HK-2 (cell line): ENCODE measurements around the gene PDPN.

Experiments
- DNase-seq: peaks from one replicate; pipeline ENCODE4 v3.0.0-alpha.2; 2018; ENCODE audit not compliant: unreplicated experiment

Gene PDPN

DNA sequence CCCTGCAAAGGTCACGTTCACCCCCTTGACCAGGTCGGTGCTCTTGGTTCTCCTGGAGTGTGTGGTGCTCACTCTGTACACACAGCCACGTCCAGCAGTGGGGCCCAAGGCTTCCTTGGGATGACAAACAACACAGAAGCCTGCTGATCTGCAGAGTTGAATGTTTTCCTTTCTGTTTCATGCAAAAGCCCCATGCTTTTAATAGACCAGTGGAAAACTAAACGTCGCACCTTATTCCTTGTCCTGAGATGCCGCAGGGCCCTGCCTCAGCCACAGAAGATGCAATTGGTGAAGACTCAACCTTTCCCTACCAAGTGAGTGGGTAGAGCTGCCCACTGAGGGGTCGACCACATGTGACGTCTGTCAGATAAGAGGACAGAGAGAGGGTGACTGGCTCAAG is 5.8 kb upstream of the PDPN start:
- DNase-seq, result no peak

DNA sequence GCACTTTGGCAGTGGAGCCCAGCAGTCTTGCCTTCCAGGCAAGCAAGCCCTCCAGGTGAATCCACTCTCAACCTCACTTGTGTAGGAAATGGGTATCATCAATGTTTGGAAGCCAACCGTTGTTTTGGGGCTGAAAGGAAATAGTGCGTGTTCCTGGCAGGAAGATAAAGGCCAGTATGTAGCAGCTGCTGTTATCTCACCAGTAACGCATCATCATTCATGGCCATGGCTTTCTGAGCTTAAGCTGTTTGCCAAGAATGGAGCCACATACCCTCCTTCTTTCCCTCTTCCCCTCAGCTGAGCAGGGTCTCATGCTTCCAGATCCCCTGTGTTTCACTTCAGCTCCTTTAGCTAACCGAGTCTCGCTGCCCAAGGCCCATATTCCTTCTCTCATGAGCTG is 2.2 kb upstream of the PDPN start:
- no peak for DNase-seq

DNA sequence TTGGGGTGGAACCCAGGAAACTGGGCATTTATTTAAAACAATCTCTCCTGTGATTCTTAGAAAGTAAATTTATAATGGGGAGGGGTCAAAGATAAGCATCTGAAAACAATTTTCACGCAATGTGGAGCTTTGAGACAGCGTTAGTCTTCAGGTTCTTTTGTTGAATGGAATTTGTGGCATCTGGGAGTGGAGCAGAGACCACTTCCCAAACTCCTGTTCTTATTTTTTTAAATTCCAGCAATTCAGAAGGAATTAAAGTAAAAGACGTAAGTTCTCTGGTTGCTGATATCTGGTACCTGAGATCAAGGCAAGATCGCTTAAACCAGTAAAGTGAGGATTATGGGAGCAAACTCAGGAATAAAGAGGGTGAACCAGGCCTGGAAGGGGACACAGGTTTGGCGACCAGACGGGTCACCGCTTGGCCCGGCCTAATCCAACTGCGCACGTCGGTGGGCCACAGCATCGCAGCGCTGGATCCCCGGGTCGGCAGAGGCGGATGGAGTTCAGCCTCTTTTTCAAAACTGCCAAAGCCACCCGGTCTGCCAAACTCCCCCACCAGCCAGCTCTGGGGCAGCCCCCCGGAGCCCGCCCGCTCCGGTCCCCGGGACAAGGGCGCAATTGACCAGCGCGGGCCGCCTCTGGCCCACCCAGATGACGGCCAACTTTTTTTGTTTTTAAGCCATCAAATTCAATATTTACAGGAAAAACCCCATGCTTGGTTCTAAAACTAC is 754 bp upstream of the PDPN start:
- DNase-seq, result no peak

DNA sequence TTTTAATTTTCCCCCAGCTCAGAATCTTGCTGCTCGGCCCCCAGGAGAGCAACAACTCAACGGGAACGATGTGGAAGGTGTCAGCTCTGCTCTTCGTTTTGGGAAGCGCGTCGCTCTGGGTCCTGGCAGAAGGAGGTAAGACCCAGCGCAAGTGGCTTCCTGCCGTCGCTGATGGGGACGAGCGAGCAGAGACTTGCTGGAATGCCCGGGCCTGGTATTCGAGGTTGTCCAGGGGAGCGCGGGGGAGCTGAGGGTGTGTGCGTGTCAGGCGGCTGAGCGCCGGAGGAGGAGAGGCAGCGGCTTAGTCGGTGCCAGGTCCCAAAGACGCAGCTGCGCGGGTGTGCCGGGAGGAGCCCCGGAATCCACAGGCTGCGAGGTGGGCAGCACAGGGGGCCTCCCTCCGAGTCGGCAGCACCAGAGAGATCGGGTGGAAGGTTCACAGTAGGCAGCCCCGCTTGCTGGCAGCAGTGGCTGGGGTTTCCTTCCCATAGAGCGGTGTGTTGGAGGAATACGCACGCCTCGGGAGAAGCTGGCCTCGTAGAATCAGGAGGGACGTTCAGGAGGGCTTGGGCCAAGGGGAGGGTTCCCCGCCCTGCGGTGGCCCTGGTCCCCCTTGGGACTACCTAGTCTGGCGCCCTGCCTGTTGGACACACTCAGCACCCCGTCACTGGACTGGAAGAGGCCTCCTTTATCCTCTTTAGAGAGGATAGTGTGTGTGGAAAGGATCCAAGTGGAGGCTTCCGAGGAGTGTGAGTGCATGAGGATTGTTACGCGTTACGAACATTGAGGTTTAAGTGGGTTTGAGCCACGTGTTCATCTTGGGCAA is 547 bp downstream of the PDPN start:
- no peak for DNase-seq

DNA sequence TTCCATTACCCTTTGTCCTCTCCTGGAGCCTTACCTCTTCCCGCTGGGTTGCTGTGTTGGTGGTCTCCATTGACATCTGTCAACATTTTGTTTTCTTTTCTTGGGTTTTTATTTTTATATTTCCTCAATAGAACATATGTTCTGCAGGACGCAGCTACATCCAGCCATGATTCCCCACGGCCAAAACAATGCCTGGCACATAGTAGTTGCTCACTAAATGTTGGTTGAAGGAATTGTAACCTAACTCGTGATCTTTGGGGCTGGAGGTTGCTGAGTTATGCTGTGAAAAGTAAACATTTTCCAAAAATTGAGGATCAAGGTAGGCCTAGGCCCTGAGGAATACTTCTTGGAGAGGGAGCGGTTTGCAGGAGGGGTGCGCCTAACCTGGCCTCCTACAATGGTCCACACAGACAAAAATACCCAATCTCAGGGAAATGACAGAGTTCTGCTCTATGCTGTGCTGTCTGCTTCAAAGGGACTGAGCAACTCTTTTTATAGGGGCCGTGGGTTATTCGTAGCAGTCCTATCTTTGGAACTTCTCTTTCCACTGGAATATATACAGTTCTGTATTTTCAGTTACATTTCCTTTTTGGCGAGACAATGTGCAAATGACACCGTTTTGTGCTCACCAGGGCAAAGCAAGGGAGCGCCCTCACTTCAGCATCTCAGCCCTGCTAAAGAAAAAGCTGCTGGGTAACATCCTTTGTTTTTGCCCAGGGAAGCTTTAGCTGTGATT is 1.4 kb downstream of the PDPN start:
- no peak for DNase-seq

DNA sequence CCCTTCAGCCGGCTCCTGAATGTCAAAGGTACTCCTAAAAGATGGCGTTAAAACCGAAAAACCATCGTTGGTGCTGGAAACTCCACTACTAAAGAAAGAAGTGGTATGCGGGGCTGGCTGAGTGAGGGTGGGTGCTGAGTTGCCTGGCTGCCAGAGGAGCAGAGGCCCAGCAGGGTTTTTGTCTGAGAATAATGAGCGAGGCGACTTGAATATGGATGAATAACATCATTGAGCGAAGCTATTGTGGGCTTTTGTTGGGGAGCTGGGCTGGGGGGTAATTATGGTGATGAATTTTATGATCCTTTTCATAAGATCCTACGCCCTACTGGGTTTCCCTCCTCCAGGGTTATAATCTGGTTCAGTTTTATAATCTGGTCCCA is 2.0 kb downstream of the PDPN start:
- DNase-seq, result no peak

DNA sequence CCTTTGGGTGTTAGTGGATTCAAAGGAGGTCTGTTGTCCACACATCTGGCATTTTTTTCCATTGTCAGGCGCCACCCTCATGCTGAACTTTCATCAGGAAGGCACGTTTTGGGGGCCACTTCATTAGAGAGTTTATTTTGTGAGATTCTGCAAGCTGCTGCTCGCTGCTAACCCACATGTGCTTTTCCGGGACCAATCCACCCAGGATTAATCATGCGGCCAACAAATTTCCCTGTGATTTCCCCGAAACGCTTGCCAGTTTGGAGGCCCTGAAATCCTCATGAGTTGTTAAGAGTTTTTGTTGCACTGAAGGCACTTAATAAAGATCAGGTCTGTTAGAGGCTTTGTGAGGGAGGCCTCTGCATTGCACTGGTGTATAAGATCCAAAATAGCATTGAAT is 2.4 kb downstream of the PDPN start:
- DNase-seq, result no peak

DNA sequence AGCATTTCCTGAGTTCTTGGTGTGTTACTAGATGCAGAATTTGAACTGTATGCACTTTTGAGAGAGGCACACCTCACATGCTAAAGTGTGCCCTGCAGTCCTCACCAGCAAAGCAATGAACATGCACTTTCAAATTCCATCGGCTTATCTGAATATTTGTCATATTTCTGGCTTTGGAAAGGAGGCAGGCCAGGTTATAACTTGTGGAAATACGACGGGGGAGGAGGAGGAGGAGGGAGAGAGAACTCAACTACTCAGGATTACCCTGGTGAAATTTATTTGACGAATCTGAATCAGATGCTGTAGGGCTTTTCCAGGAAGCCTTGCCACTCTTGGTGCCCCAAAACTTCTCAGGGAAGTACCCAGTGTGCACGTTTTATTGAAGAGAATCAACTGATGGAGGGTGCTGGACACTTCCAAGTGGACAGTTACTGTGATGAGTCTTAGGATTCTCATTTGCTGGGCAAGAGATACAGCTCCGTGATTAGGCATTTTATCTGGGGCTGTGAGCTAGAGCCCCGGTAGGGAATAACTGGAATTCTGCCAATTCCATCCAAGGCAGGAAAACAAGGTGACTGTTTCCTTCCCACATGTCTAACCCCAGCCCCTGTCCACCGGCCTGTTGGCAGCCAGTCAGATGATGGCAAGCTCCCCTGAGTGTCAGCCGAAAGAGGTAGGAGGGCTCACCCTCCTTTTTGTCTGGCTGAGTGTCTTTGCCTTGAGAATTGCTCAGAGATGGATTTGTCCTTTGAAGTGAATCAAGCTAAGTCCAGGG is 3.8 kb downstream of the PDPN start:
- no peak for DNase-seq

DNA sequence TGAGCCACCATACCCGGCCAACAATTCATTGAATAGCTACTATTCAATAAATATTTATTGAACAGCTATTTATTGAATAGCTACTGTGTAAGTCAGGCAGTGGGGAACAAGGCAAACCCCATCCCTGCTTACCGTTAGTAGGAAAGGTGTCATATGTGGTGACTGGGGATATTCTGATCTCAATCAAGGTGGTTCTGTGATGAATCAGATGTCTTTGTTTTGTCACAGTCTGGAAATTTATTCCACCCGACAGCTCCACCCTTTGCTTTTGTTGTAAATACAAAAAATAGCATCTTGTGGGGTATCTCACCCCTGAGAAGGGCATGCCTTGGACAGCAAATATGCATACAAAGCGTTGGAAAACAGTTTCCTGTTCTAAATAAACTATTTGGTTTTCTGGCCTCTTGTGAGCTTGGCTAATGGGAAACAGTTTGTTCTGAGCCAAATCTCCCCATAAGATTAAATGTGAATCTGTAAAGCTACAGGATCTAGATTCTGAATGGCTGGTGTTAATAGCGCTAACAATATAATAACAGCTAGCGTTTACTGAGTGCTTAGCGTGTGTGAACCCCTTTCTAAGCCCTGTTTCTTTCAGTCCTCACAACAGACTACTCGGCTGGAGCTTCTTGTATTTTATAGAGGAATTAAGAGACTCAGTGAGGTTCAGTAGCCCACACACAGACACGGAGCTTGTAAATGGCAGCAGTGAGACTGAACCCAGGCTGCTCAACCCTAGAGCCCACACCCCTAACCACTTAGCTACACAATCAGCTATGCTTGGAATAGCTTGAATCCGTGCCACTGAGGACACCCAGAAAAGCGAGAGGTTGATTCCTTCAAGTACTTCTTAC is 5.5 kb downstream of the PDPN start:
- DNase-seq, result no peak

DNA sequence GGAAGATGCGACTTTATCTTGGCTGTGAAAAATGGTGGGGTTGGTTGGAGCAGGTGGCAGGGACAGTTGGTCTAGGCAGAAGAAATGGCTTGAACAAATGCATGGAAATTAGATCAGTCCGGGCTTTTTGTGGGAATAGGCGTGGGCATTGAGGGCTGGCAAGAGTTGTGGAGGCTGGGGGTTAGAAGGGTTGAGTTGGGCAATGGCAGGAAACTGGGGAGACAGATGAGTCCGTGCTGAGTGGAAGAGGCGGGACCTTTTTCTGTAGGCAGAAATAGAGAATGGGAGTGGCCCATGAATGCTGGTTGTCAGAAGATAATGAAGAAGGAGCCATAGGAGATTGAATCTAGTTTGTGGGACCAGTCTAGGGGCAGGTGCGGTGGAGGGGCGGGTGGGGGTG is 6.9 kb downstream of the PDPN start:
- no peak for DNase-seq

DNA sequence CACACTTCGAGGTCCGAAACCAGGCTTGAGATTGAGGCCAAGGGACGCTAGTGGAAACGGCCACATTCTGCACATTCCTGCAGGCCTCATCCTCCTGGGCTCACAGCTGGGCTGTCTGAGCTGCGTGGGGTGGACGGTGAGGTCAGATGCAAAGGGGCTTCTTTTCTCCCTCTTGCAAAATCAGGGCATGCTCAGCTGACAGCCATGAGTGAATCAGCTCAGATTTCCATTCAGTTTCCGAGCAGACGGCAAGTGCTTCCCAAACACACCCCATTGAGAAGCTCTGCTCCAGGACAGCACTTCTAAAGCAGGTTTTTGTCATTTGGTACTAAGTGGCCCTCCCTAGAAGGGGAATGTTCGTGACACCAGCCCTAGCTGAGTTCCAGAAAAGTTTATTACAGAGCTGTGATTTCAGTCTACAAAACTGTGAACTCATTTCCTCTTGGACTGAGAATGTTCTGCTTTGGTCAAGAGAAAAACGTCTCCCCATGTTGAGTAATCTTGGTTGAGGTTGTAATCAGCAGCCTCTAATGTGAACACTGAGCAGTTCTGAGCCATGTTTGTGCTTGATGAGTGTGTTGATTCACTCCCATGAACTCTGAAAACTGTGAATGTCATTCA is 10.0 kb downstream of the PDPN start:
- no peak for DNase-seq

DNA sequence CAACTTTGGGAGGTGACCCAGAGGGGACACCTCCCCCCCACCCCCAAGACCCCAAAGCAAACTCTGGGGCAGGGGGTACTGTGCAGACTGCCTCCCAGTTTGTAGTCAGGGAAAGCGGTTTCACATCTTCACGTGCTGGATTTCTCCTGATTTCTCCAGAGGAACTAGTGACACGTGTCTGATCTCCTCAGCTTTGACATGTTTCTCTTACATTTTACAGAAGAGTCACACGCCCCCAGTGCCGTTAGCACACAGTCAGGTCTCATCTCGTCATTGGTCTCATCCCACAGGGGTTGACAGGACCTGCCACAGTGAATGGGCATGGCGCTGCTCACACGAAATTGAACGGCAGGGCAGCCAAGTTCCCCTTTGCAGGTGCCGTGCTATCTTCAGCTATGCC is 11.8 kb downstream of the PDPN start:
- no peak for DNase-seq

DNA sequence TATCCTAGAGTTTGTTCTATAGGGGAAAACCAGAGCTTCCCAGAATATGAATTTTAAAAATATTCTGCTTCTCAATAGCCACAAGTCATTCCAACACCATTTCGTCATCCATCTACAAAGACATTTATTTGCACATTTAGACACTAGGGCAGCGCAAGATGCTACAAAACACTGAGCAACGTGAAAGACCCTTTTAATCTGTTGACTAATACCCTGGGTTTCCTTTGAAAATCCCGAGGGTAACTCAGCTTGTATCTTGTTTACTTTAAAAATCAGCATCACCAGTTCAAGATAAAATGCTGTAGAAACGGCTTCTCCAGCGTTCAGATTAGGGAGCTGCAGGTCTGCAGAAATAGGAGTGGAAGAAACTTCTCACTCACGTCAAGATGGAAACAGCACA is 13.5 kb downstream of the PDPN start:
- DNase-seq, result no peak

DNA sequence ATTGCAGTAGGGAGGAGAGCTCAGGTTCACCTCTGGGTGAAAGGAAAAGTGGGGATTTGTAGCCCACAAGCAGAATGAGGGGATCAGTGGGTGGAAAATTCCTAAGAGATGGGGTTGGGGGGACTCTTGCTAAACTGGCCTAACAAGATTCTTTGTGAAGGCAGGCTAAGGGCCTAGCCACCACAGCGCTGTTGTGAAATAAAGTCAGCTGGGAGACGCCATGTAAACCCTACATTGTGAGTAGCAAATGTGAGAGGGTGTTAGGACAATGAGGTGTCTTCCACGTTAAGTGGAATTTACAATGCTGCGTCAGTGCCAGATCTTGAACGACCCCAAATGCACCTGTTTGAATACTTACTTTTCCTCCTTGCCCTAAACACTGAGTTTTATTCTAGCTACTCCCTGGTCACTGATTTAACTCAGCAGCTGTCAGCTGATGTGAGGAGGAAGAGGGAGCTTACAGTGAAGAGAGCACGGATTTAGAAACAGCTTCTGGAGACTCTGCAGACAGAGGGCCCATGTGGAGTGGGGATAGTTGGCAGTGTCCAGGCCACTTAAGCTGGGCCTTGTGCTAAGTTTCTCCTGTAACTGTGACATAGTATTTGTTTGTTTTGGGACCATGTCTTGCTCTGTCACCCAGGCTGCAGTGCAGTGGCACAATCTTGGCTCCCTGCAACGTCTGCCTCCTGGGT is 17.3 kb downstream of the PDPN start:
- no peak for DNase-seq

DNA sequence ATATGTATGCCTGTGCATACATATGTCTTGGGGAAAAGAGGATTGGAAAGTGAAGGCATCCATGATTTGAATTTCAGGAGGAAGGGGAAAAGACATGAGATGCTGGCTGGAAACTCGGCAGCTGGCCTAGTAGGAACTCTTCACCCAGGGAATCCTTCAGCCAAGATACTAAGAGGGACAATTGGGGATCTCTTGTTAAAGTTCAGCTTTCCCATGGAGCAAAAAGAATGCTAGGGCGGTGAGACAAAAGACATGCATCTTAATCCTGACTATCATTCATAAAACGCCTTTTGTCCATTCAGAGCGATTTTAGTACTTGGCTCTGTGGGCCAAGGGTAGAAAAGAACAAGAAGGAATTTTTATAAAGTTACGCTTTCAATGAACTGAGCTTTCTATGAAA is 20.5 kb downstream of the PDPN start:
- DNase-seq, result no peak

DNA sequence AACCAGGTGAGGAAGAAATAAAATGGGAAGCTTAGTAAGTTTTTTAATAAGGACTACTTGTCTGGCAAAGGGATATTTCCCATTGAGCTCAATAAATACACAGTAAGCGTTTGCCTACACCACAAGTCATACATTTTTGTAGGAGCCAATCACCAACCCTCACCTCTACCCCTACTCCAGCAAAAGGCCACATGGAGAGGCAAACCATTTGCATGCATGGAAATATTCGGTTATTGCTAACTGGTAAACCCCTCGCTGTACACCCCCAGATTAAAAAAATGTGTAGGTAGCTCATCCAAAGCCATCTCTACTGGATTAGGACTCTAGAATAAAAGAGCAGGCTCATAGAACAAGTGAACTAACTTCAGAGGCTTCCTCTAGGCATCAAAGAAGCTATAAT is 21.1 kb downstream of the PDPN start:
- no peak for DNase-seq

DNA sequence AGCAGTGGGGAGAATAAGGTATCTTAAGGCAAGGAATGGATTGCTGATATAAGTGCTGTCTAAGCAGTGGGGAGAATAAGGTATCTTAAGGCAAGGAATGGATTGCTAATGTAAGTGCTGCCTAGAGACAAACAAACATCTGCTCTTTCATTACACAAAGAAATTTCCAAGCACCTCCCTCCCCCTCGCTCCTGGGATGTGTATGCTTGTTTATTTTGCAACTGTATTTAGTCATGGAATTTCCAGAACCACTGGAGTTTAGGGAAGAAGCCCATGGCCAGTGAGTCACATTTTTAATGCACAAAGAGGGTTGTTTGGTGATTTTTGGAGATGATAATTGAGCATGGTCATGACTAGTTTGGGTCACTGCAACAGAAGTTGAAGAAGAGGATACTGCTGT is 21.5 kb downstream of the PDPN start:
- no peak for DNase-seq

DNA sequence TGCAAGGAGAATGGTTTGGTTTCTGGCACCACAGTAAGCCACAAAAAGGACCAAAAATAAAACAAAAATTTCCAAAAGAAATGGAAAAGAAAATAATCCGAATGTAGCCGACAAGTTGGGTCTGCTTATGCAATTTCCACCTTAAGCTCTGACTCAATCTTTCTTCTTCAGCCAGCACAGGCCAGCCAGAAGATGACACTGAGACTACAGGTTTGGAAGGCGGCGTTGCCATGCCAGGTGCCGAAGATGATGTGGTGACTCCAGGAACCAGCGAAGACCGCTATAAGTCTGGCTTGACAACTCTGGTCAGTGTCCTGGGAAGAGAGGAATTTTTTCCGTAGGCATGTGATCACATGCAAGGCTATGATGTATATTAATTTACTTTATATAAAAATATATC is 23.4 kb downstream of the PDPN start:
- DNase-seq, result no peak

DNA sequence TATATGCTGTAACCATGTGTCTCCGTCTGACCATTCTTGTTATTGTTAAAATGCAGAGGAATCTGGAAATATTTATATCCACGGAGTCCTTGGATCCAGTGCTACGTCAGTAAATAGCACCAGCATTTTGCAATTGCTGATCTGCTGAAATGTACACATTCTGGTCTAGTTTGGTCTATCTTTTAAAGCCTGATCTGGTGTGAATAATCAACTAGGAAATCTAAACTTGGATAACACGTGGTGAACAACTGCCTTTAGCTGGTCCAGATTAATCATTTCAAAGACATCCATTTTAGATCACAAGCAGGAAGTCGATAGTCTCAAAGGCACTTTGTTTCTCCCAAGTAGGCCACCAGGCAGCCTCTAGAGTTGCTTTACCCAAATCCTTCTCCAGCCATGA is 32.6 kb downstream of the PDPN start:
- DNase-seq, result no peak

DNA sequence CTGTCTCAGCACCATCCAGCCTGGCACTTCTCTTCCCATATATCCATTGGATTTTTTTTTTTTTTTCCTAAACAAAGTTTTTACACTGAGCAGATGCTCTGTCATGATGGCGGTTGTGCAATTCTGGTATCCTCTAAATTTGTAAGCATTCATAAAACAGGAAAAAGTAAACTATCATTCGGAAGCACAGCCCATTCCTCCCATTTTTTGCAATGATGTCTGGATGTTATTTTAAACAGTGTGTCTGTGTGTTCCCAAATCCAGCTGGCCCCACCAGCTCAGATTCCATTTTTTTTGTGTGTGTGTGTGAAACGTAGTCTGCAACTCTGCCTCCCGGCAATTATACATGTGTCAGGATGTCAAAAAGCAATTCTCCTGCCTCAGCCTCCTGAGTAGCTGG is 33.5 kb downstream of the PDPN start:
- no peak for DNase-seq
